ENCODE data around the gene ANKRD29.

ANKRD29 gene

GRCh38 chr18:23553887-23554286, 108.8 kb downstream of the ANKRD29 start:
- TF ChIP-seq POLR2A (IDR thresholded peaks at IDR 0.05; ENCODE audit: extremely low read depth, insufficient read length) (no peak), CTCF (IDR thresholded peaks at IDR 0.05; ENCODE audit: low read depth, low read length) (no peak), MYC (IDR thresholded peaks at IDR 0.05; ENCODE audit: low read depth, low read length) (no peak), MAX (IDR thresholded peaks at IDR 0.05; ENCODE audit: low read depth, low read length) (no peak)
- no peak for DNase-seq (ENCODE audit: low read depth)
- H3K4me3 ChIP-seq (ENCODE audit: low read depth, low read length): no peak overlapping the region

- TF ChIP-seq MAX (IDR thresholded peaks at IDR 0.05; ENCODE audit: low read depth, low read length) (no peak), POLR2A (IDR thresholded peaks at IDR 0.05; ENCODE audit: extremely low read depth, insufficient read length) (no peak), MYC (IDR thresholded peaks at IDR 0.05; ENCODE audit: low read depth, low read length) (no peak), CTCF (IDR thresholded peaks at IDR 0.05; ENCODE audit: low read depth, low read length) (no peak)
- DNase-seq (ENCODE audit: low read depth): no peak
- no peak overlapping the region for H3K4me3 ChIP-seq (ENCODE audit: low read depth, low read length)
Measured at GRCh38 chr18:23552505-23552904, 110.2 kb downstream of the ANKRD29 start.

GRCh38 chr18:23551978-23552377, 110.7 kb downstream of the ANKRD29 start:
- TF ChIP-seq POLR2A (IDR thresholded peaks at IDR 0.05; ENCODE audit: extremely low read depth, insufficient read length): no peak
- TF ChIP-seq MAX (IDR thresholded peaks at IDR 0.05; ENCODE audit: low read depth, low read length): no peak
- no peak for TF ChIP-seq MYC (IDR thresholded peaks at IDR 0.05; ENCODE audit: low read depth, low read length)
- TF ChIP-seq CTCF (IDR thresholded peaks at IDR 0.05; ENCODE audit: low read depth, low read length): no peak
- H3K4me3 ChIP-seq (ENCODE audit: low read depth, low read length): no peak overlapping the region
- DNase-seq (ENCODE audit: low read depth): no peak

- no peak for TF ChIP-seq POLR2A (IDR thresholded peaks at IDR 0.05; ENCODE audit: extremely low read depth, insufficient read length)
- no peak for TF ChIP-seq CTCF (IDR thresholded peaks at IDR 0.05; ENCODE audit: low read depth, low read length)
- TF ChIP-seq MAX (IDR thresholded peaks at IDR 0.05; ENCODE audit: low read depth, low read length): no peak
- no peak for TF ChIP-seq MYC (IDR thresholded peaks at IDR 0.05; ENCODE audit: low read depth, low read length)
- DNase-seq (ENCODE audit: low read depth): no peak
- H3K4me3 ChIP-seq (ENCODE audit: low read depth, low read length): no peak overlapping the region
Measured at GRCh38 chr18:23550898-23551297, 111.8 kb downstream of the ANKRD29 start.
